SK-N-MC (cell line): Measurements from ENCODE around the gene PSTPIP1.

Source experiments
- EZH2 ChIP-seq: fragments of 200-600 bp; sonication (generic); IDR thresholded peaks from one replicate; pipeline ENCODE4 v1.6.1; 2017; ENCODE audit warnings: antibody characterized with exemption
- FOXP2 ChIP-seq: optimal IDR thresholded peaks from 2 replicates; pipeline ENCODE3; 2011; ENCODE audit warnings: mild to moderate bottlenecking, moderate library complexity; ENCODE audit not compliant: insufficient read depth; ENCODE audit errors: extremely low read length, control extremely low read depth
- POLR2AphosphoS5 ChIP-seq: IDR thresholded peaks from 2 replicates; pipeline ENCODE4 v1.6.1; 2012; ENCODE audit warnings: mild to moderate bottlenecking, low read depth, low read length, borderline replicate concordance

DNA sequence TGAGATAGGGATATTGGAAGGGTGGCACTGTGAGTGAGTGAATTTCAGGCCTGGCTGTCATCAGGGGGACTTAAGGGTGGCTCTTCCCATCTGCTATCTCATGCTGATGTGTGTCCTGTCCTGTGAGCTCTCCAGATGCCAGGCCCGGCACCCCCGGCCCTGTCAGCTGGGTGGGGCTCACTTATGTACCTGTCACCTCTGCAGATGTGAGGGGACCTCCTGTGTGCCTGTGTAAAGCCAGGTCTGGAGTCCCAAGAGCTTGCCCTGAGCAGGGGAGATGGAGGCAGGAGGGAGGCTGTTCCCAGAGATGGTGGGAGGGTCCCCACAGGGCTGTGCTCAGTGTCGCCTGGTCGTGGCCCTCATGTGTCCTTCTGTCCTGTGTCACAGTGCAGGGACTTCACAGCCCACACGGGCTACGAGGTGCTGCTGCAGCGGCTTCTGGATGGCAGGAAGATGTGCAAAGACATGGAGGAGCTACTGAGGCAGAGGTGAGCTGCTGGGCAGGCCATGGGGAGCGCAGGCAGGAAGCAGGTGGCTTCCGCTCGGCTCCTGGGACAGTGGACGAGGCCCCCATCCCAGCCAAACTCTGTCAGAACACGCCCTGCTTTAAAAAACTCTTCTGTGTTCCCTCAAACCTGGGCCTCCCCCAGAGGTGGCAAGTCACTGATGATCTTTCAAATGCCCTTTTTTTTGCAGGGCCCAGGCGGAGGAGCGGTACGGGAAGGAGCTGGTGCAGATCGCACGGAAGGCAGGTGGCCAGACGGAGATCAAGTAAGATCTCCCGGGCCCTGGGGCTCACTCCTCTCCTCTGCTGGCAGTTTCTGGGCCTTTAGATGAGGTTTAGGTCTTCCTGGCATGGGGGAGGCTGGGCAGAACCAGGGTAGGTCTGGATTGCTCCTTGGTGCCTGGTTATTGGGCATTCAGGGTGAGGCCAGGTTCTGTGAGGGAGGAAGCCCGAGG is 23.1 kb downstream of the PSTPIP1 start:
- TF ChIP-seq POLR2AphosphoS5: no peak
- no peak for TF ChIP-seq EZH2
- no peak for TF ChIP-seq FOXP2
